Measurements from ENCODE around the gene BACH2.

GRCh38 chr6:90080876-90081481, 215.7 kb downstream of the BACH2 start:
- TF ChIP-seq, protein P1, sequence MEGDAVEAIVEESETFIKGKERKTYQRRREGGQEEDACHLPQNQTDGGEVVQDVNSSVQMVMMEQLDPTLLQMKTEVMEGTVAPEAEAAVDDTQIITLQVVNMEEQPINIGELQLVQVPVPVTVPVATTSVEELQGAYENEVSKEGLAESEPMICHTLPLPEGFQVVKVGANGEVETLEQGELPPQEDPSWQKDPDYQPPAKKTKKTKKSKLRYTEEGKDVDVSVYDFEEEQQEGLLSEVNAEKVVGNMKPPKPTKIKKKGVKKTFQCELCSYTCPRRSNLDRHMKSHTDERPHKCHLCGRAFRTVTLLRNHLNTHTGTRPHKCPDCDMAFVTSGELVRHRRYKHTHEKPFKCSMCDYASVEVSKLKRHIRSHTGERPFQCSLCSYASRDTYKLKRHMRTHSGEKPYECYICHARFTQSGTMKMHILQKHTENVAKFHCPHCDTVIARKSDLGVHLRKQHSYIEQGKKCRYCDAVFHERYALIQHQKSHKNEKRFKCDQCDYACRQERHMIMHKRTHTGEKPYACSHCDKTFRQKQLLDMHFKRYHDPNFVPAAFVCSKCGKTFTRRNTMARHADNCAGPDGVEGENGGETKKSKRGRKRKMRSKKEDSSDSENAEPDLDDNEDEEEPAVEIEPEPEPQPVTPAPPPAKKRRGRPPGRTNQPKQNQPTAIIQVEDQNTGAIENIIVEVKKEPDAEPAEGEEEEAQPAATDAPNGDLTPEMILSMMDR (conservative IDR thresholded peaks at IDR 0.05) = no peak
- TF ChIP-seq ZFX (IDR thresholded peaks at IDR 0.05) = no peak

All from C4-2B (cell line).